ENCODE measurements around the gene ZFX. TPM values are rescaled to one million over a fixed set of nuclear protein-coding genes. Genes with fewer than 3 reads are reported as not detected.

Gene ZFX
- total and polyA plus RNA-seq, 2 donors (not counting 1 experiment from before 2014, with no cell fraction given), result 31.2 to 61.9 TPM

DNA sequence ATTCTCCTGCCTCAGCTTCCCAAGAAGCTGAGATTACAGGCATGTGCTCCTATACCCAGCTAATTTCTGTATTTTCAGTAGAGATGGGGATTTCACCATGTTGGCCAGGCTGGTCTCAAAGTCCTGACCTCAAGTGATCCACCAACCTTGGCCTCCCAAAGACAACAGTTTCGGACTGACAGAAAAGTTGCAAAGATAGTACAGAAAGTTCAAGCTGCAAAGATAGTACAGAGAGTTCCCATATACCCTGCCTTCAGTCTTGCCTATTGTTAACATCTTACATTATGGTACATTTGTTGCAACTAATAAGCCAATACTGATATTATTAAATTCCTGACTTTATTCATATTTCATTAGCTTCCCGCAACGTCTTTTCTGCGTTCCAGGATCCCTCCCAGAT lies 98.5 kb downstream of the ZFX start:
- no peaks in the 10 kb centered on the region for H3K4me1 ChIP-seq (ENCODE audit: control insufficient read depth, extremely low read depth, insufficient read depth, low read length)
- no peaks in the 10 kb centered on the region for H3K27me3 ChIP-seq (ENCODE audit: control insufficient read depth, insufficient read depth, low read length)
- no peak overlapping the region for H3K9ac ChIP-seq (ENCODE audit: insufficient read depth, low read length)
- no peak overlapping the region for H3K4me3 ChIP-seq (replicated peaks in 1 of 4; ENCODE audit: control extremely low read depth in 1 of 4, insufficient read depth in 1 of 4, low read depth in 3 of 4, low read length in 4 of 4)
- DNase-seq (ENCODE audit: low read depth in 2 of 2), result no peak
- H3K36me3 ChIP-seq (ENCODE audit: control insufficient read depth, insufficient read depth, low read length), result no peaks in the 10 kb centered on the region
- no peaks in the 10 kb centered on the region for H3K9me3 ChIP-seq (ENCODE audit: control insufficient read depth, insufficient read depth, low read depth, low read length)
- H3K27ac ChIP-seq (ENCODE audit: insufficient read depth, low read length), result no peak overlapping the region
- H3K4me2 ChIP-seq (ENCODE audit: extremely low read depth, insufficient read depth, low read length), result no peak overlapping the region
- H2AFZ ChIP-seq (ENCODE audit: low read length), result no peak overlapping the region
- no peaks in the 10 kb centered on the region for H4K20me1 ChIP-seq (ENCODE audit: control insufficient read depth, extremely low read depth, insufficient read depth, low read length)
- H3K79me2 ChIP-seq (ENCODE audit: control insufficient read depth, insufficient read depth, low read length), result no peaks in the 10 kb centered on the region
- no peak for TF ChIP-seq EZH2 (IDR thresholded peaks at IDR 0.05; ENCODE audit: low read length, missing control alignments)
- TF ChIP-seq, protein P1, sequence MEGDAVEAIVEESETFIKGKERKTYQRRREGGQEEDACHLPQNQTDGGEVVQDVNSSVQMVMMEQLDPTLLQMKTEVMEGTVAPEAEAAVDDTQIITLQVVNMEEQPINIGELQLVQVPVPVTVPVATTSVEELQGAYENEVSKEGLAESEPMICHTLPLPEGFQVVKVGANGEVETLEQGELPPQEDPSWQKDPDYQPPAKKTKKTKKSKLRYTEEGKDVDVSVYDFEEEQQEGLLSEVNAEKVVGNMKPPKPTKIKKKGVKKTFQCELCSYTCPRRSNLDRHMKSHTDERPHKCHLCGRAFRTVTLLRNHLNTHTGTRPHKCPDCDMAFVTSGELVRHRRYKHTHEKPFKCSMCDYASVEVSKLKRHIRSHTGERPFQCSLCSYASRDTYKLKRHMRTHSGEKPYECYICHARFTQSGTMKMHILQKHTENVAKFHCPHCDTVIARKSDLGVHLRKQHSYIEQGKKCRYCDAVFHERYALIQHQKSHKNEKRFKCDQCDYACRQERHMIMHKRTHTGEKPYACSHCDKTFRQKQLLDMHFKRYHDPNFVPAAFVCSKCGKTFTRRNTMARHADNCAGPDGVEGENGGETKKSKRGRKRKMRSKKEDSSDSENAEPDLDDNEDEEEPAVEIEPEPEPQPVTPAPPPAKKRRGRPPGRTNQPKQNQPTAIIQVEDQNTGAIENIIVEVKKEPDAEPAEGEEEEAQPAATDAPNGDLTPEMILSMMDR (conservative IDR thresholded peaks at IDR 0.05 in 1 of 2, IDR thresholded peaks at IDR 0.05 in 1 of 2; ENCODE audit: low read depth in 1 of 2, low read length in 2 of 2), result no peak

DNA sequence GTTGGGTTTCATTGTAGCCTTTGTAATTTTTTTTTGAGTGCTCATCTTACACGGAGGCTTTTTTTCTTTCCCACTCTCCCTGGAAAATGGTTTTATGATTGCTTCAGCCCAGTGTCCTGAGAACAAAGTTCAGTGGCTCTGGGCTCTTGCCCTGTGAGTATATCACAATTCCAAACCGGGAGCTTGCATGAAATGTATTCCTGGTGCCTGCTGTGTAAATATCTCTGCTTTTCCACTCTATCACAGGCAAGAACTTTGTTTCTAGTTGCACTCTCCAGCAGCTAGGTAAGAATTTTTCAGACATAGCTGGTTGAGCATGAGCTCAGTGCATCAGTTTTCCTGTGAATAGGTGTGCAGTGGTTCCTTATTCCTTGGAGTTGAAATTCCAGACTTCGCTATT lies 103.5 kb downstream of the ZFX start:
- no peak overlapping the region for H3K27ac ChIP-seq (ENCODE audit: insufficient read depth, low read length)
- no peak overlapping the region for H3K4me2 ChIP-seq (ENCODE audit: extremely low read depth, insufficient read depth, low read length)
- H3K27me3 ChIP-seq (ENCODE audit: control insufficient read depth, insufficient read depth, low read length), result no peaks in the 10 kb centered on the region
- no peaks in the 10 kb centered on the region for H3K36me3 ChIP-seq (ENCODE audit: control insufficient read depth, insufficient read depth, low read length)
- no peaks in the 10 kb centered on the region for H3K4me1 ChIP-seq (ENCODE audit: control insufficient read depth, extremely low read depth, insufficient read depth, low read length)
- H3K4me3 ChIP-seq (replicated peaks in 1 of 4; ENCODE audit: control extremely low read depth in 1 of 4, insufficient read depth in 1 of 4, low read depth in 3 of 4, low read length in 4 of 4), result no peak overlapping the region
- DNase-seq (ENCODE audit: low read depth in 2 of 2), result no peak
- no peak overlapping the region for H3K9ac ChIP-seq (ENCODE audit: insufficient read depth, low read length)
- no peaks in the 10 kb centered on the region for H3K79me2 ChIP-seq (ENCODE audit: control insufficient read depth, insufficient read depth, low read length)
- no peaks in the 10 kb centered on the region for H3K9me3 ChIP-seq (ENCODE audit: control insufficient read depth, insufficient read depth, low read depth, low read length)
- H2AFZ ChIP-seq (ENCODE audit: low read length), result no peak overlapping the region
- no peaks in the 10 kb centered on the region for H4K20me1 ChIP-seq (ENCODE audit: control insufficient read depth, extremely low read depth, insufficient read depth, low read length)
- TF ChIP-seq EZH2 (IDR thresholded peaks at IDR 0.05; ENCODE audit: low read length, missing control alignments), result no peak
- TF ChIP-seq, protein P1 (conservative IDR thresholded peaks at IDR 0.05 in 1 of 2, IDR thresholded peaks at IDR 0.05 in 1 of 2; ENCODE audit: low read depth in 1 of 2, low read length in 2 of 2), result no peak

DNA sequence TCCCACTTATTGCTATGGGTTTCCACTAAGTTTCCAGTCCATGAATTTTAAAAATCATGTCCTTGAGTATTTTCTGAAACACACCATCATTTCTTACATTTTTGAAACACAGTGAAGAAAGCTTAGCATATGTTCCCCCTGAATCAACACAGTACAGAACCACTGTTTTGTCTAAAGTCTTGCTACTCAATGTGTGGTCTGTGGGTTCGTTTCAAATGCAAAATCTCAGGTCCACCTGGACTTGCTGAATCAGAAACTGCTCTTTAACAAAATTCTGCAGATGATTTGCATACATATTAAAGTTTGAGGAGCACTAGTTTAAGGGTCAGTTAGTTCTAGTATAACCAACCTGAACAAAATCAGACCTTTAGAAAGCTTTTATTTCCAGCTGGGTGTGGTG lies 103.9 kb downstream of the ZFX start:
- Histone ChIP-seq H3K27me3 (ENCODE audit: control insufficient read depth, insufficient read depth, low read length) (no peaks in the 10 kb centered on the region), H3K4me2 (ENCODE audit: extremely low read depth, insufficient read depth, low read length) (no peak overlapping the region), H3K4me1 (ENCODE audit: control insufficient read depth, extremely low read depth, insufficient read depth, low read length) (no peaks in the 10 kb centered on the region), H3K79me2 (ENCODE audit: control insufficient read depth, insufficient read depth, low read length) (no peaks in the 10 kb centered on the region), H3K9ac (ENCODE audit: insufficient read depth, low read length) (no peak overlapping the region), H3K4me3 (replicated peaks in 1 of 4; ENCODE audit: control extremely low read depth in 1 of 4, insufficient read depth in 1 of 4, low read depth in 3 of 4, low read length in 4 of 4) (no peak overlapping the region), H2AFZ (ENCODE audit: low read length) (no peak overlapping the region), H3K9me3 (ENCODE audit: control insufficient read depth, insufficient read depth, low read depth, low read length) (no peaks in the 10 kb centered on the region), H3K36me3 (ENCODE audit: control insufficient read depth, insufficient read depth, low read length) (no peaks in the 10 kb centered on the region), H3K27ac (ENCODE audit: insufficient read depth, low read length) (no peak overlapping the region), H4K20me1 (ENCODE audit: control insufficient read depth, extremely low read depth, insufficient read depth, low read length) (no peaks in the 10 kb centered on the region)
- TF ChIP-seq, protein P1 (conservative IDR thresholded peaks at IDR 0.05 in 1 of 2, IDR thresholded peaks at IDR 0.05 in 1 of 2; ENCODE audit: low read depth in 1 of 2, low read length in 2 of 2), result no peak
- DNase-seq (ENCODE audit: low read depth in 2 of 2), result no peak
